CD4-positive, alpha-beta T cell treated with Interleukin-12 subunit alpha and Interleukin-12 subunit beta, for 1 hour (primary cell): ENCODE results near the gene TBX6.

ENCODE experiments used
- DNase-seq: peaks from one replicate; pipeline ENCODE4 v3.0.0-alpha.2; 2020

Gene TBX6

DNA sequence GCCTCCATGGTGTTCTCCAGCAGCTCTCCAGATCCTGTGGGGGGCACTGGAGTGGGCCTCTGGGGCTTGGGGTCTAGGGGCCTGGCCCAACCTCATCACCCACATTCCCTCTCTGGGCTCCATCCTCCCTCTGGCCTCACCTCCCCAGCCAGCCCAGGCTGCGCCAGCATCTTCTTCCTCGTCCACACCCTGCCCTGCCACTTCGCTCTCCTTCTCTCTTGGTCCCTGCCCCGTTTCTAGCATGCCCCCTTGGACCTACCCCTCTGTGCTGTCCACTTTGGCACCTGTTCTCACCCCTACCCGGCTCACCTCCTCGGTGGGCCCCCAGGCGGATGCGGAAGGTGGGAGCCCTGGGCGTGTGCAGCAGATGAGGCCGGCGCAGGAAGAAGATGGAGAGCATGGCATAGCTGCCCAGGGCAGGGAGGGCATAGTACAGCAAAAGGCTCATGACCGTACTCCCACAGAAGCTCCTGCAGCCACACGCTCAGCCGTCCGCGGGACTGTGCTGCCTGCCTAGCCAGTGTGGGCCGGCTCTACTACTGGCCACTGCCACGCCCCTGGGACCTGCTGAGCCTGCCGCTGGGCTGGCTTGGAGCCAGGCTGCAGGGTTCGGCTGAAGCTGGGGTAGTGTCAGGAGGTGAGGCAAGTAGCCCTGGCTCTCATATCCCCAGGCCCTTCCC is 21.4 kb upstream of the TBX6 start, which contains the start of gene GDPD3:
GDPD3 (minus strand) TSS at position 507 of the 680 bp plus-strand sequence; CDS start at position 448, 59 bp downstream.
- no peak for DNase-seq

GRCh38 chr16:30112197-30113030 is 20.7 kb upstream of the TBX6 start:
- DNase-seq = peak; percentile 62

DNA sequence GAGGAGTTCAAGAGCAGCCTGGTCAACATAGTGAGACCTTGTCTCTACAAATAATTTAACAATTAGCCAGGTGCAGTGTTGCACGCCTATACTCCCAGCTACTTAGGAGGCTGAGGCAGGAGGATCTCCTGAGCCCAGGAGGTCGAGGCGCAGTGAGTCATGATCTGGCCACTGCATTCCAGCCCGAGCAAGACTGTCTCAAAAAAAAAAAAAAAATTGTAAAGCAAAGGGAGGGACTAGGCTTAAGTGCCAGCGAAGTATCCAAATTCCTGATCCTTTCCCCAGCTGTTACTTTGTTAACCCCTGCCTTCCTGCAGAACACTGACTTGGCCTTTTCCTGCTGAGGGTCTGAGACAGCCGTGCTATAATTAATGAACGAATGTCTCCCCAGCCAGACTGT is 18.9 kb upstream of the TBX6 start:
- no peak for DNase-seq

DNA sequence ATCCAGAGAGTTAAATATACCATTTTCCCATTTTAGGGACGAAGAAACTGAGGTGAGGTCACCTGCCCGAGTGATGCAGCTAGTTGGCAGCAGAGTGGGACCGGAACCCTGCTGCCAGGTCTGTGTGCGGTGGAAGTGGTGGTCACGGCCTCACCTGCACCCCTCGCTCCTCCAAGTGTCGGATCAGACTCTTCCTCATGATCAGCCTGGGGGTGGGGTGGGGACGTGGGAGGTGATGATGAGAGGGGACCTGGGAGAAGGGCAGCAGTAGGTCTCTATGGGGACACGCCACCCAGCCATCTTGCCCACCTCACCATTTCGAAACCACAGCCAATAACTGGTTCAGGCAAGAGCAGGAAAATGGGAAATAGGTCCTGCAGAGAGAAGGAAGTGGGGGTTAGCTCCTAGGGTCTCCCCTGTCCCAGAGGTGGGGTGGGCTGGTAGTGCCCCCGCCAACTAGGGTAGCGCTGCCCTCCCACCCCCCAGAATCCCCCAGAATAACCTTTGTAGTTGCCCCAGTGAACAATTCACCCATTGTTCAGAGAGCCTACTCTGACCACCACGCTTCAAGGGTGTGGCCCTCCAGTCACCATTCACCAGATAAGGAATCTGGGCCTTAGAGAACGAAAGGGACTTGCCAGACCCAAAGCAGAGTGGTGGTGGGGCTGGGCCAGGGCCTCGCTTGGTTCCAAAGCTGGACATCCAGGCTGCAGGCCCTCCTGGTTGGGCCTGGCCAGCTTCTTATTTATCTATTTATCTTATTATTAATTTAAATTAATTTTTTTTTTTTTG is 16.5 kb upstream of the TBX6 start:
- DNase-seq = no peak

GRCh38 chr16:30104492-30104891 is 12.8 kb upstream of the TBX6 start:
- DNase-seq = no peak

DNA sequence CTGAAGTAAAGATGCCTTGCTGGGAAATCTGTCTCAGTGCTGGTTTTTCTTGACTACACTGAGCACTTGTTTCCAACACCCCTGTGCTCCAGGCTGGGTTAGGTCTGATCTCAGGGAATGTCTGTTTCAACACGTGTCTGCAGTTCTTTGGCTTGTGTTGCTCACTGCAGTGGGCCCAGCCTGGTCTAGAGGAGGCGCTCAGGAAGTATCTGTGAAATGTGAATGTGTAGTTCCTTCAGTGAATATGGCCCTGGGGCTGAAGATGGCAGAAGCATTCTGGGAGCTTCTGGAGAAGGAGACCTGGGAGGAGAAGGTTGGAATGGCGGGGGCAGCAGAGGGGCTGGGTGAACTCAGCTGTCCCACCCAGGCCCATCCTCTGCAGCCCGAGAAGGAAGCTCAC is 12.4 kb upstream of the TBX6 start:
- DNase-seq = no peak

DNA sequence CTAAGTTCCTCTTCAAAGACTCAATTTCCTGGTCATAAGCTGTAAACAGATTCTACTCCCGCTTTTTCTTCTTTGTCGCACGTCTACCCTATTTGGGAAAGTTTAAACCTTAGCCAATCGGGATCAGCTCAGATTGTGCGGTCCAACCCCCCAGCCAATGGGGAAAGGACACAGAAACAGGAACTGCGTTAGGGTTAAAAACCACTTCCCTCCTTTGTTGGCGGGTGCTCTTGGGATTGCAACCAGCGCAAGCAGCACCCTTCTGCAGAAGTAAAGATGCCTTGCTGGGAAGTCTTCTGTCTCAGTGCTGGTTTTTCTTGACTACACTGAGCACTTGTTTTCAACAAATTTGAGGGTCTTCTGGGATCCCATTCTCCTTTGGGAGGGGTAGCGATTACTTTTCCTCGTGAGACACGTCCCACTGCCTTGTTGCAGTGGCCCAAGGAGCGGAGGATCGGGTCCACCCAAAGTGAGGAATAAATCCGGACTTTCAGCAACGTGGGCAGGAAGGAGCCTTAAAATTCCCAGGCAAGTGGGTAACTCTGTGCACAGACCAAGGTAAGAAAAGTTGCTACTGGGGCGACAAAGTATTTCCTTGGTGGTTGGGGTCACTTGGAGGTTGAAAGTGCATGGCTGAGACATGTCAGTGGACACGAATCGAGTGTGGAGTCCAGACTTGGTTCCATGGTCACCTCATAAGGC is 5.3 kb upstream of the TBX6 start:
- DNase-seq = peak; percentile 28

DNA sequence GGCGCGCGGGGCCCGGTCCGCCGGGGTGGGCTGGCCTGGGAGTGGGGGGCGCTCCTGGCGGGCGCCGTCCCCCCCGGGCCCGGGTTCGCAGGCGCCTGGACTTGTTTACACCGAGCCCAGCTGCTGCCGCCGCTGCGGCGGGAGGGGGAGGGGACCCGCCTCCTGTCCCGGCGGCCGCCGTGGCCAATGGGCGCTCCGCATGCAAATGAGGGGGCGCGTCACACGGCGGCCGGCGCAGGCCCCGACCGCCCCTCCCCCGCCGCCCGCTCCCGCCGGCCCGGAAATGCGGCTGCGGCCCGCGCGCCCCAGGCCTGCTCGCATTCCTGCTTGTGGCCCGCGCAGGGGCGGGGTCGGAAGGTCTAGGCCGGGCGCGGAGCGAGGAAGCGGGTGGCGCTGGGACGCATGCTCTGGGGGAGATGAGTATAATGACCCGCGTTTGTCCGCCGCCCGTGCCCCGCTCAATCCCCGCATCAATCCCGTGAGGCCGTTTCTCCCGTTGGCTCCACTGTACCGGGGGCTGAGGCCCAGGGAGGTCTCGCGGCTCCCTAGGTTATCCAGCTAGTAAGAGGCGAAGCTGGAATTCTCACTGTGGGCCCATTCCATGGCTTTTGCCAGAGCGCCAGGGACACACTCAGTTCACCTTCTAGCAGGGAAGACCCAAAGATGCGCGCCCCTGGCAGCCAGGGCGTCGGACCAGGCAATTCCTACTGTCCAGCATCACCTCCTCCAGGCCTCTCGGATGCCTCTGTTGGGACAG is 4.6 kb upstream of the TBX6 start, which contains the start of gene YPEL3:
YPEL3 (minus strand) TSS at position 109 of the 757 bp plus-strand sequence. CDS start 731 bp downstream, outside the sequence.
- DNase-seq = peak; percentile 92

DNA sequence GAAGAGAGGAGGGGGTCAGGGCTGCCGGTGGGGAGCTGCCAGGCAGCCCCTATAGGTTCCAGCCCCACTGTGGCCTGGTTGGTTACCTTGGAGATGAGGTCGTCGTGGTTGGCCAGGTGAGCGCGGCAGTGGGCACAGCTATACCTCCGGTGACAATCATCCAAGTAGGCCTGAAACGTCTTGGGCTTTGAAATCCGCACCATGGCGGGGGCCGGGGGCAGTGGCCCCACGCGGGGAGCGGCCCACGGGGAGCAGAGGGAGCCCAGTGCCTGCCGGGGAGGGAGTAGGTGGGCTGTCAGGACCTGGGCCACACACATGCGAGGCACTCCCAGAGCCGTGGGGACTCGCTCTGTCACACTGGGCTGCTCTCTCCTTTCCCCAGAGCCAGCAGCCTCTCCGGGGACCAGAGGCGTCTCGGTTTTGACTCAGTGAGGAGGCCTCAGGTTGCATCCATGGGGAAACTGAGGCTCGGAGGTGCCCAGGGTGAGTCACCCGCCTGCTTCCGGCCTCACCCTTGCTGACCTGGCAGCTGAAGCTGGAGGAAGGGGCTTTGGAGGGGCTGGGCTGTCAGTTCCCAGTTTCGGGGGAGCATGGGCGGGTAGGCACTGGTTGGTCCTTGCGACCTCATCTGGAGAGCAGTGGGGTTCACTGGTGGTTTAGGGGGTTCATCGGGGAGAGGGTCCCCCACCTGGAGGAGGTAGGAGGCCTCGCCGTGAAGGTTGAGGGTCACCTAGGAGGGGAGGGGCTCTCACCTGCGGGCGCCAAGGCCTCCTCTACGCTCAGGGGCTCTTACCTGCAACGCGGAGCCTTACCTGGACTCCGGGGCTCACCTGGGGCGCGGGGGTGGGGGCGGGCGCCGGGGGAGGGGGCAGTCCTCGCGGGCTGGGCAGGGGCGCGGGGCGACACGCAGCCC is 3.7 kb upstream of the TBX6 start:
- peak; percentile 17 for DNase-seq

DNA sequence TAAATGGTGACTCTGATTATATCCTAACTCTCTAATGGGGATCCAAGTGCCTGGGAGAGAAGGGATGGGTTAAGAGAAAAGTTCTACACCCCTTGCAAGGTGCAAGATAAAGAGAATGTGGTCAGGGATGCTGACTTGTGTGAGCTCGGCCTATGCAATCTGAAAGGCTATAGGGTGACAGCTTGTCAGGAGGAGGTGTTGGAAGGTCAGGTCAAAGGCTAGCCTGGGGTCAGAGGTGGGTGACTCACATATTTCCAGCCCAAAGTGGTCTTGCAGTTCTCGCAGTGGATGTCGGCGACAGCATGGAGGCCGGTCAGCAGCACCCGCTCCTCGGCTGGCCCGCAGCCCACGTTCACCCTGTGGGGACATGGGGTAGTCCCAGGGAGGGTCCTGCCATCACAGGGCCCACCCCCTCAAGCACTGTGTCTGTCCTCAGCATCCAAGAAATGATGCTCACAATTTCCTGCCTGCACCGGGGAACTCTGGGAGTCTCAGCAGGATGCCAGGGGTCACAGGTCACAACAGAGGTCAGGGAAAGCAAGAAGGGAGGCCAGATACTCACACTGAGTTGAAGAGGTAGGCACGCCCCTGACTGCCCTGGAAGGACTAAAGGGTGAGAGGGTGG is 2.9 kb upstream of the TBX6 start:
- no peak for DNase-seq

DNA sequence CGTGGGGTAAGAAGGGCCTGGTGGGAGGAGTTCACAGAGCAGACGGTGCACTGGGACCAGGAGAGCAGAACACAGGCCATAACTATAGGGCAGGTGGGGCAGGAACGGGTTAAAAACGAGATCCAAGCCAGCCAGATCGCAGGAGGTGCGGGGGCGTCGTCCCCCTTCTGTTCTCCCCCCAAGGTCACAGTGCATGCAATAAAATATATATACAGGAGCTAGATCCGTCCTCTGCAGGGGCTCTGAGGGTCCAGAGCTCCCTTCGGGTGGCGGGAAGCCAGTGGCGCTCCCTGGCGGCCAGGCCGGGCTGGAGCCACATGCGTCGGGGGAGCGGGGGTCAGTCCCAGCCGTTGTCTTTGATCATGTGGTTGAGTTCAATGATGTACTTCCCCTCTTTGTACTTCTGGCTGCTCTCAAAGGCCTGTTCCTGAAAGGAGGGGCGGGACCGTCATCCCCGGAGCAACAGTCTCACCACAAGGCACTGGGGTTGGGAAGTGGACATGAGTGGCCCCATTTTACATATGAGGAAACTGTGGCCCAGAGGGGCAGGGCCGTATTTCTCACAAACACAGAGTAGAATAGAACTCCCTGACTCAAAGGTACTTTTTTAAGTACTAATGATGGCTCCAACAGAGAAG is 768 bp upstream of the TBX6 start:
- peak; percentile 80 for DNase-seq

DNA sequence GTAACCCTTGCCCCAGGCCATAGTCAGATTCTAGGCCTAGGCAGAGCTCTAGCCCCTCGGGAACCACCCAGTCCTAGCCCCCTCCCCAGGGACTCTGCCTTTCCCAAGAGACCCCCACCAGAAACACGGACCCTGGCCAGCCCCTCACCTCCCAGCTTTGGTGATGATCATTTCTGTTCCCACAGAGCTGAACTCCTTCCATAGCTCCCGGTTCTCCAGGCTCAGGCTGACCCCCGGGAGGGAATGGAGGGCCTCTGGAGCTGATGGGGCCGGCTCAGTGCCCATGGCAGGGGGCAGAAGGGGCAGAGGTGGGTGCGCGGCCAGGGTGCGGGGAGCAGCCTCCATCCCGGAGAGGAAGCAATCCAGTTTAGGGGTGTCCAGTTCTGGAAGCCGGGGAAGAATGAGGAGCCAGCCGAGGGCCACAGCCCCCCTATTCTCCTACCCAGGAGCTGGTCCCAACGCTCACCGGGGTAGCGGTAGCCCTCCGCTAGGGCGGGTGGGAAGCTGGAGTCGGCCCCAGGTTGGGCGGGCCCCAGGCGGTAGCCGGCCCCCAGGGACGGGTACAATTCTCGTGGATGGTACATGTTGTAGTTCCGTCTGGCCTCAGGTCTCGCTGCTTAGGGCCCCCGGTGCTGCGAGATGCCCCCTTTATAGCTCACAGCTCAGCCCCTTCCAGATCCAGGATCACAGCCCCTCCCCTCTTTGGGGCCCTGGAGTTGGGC is 953 bp downstream of the TBX6 start:
- no peak for DNase-seq

- no peak for DNase-seq
Observed at GRCh38 chr16:30088832-30089624, 2.7 kb downstream of the TBX6 start.

DNA sequence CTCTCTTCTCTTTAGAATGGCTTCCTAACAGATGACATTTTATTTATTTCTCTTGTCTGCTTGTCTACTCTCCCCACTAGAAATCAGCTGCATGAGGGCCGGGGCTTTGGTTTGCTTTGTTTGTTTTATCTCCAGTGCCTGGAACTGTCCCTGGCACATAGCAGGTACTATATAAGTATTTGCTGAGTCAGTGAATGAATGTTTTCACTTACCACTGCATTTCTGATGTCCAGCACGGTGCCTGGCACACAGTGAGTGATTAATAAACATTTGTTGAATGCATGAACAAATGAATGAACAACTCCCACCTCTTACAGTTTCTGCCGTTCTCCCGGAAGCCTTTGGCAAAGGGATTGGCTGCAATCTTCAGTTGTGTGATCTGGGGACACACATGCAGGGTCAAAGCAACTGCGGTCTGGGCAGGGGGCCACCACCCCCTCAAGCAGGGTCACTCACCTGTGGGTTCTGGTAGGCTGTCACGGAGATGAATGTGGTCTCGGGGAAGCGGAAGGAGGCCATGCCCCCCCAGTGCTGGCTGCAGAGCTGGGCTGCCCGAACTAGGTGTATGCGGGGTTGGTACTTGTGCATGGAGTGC is 3.4 kb downstream of the TBX6 start:
- no peak for DNase-seq

DNA sequence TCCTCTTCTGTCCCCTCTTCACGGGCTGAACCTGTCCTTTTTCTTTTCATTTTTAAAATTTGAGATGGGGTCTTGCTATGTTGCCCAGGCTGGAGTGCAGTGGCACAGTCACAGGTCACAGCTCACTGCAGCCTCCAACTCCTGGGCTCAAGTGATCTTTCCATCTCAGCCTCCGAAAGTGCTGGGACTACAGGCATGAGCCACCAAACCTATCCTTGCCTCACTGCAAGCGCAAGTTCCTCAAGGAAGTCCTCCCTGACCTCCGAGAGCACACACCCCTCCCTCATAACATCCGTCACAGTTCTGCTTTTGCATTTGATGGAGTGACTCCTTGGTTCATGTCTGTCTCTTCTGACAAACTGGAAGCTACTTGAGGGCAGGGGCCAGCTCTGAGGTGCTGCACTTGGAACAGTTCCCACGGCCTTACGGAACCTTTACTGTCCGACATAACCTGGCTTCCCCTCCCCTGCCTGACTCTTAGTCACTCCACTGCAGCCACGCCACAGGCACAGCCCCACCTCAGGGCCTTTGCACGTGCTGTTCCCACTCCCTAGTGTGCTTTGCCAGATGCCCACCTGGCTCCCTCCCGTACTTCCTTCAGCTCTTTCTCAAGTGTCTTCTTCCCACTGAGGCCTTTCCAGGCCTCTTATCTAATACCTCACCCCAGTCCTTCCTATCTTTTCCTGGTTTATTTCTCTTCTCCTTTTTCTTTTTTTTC is 4.4 kb downstream of the TBX6 start:
- peak; percentile 14 for DNase-seq

DNA sequence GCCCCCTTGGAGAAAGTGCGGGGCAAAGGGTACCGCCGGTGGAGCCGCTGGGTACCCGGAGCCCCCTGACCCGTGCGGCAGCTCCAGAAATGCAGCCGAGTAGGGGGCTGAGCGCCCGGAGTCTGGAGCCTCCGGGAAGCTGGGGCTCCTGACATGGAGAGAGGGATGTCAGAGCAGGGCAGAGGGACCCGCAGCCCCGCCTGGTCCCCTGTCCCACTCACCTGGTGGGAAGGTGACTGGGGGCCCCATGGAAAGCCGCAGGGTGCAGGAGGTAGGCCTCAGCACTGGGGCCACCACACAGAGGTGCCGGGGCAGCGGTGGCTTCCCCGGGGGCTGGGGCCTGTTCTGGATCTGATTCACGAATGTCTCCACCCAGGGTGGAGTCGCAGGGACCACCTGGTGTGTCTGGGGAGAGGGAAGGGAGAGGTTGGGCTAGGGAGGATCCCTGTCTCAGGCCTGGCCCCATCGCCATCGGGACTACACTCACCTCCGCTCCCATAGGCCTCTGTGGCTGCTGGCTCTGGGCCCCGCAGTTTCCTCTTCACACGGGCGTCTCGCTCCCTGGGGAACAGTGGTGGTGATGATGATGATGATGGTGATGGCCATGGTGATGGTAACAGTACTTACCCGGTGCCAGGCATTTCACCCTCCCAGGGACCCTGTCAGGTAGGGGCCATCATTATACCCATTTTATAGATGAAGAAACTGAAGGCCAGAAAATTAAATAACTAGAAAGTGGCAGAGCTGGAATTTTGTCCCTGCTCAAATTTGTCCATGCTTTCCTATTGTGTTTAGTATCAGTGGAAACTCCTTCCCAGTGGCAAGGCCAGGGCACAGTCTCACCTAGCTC is 5.2 kb downstream of the TBX6 start:
- no peak for DNase-seq
